SK-N-MC (cell line): Measurements from ENCODE around the gene KBTBD2.
"Not testable (repeated sequence)": the region's sequence is repeated elsewhere in the genome, so short reads cannot be mapped to it uniquely, and the experiment has no call there.

Source experiments
- DNase-seq: peaks from one replicate; pipeline ENCODE4 v3.0.0-alpha.2; 2011; ENCODE audit warnings: low read depth, low spot score
- H3K27ac ChIP-seq: fragments of 200-600 bp; sonication (generic); 2 replicates; pipeline ENCODE4 v1.5.1; 2016; ENCODE audit warnings: mixed run types
- H3K36me3 ChIP-seq: fragments of 200-600 bp; sonication (generic); 2 replicates; pipeline ENCODE4 v1.6.1; 2017; ENCODE audit warnings: antibody characterized with exemption, low read length, mixed read lengths; ENCODE audit not compliant: insufficient read depth
- H3K4me3 ChIP-seq: fragments of 200-600 bp; sonication (generic); 2 replicates; pipeline ENCODE4 v1.5.1; 2016
- H3K9ac ChIP-seq: fragments of 200-600 bp; sonication (generic); 2 replicates; pipeline ENCODE4 v1.8.0; 2017; ENCODE audit warnings: mixed run types, mixed read lengths; ENCODE audit not compliant: insufficient read length
- H3K9me3 ChIP-seq: fragments of 200-600 bp; sonication (generic); 2 replicates; pipeline ENCODE4 v1.6.1; 2017; ENCODE audit warnings: low read depth, mild to moderate bottlenecking, antibody characterized with exemption, low read length, moderate library complexity, mixed read lengths
- EZH2 ChIP-seq: fragments of 200-600 bp; sonication (generic); IDR thresholded peaks from one replicate; pipeline ENCODE4 v1.6.1; 2017; ENCODE audit warnings: antibody characterized with exemption
- FOXP2 ChIP-seq: optimal IDR thresholded peaks from 2 replicates; pipeline ENCODE3; 2011; ENCODE audit warnings: mild to moderate bottlenecking, moderate library complexity; ENCODE audit not compliant: insufficient read depth; ENCODE audit errors: extremely low read length, control extremely low read depth
- POLR2AphosphoS5 ChIP-seq: IDR thresholded peaks from 2 replicates; pipeline ENCODE4 v1.6.1; 2012; ENCODE audit warnings: mild to moderate bottlenecking, low read depth, low read length, borderline replicate concordance

KBTBD2 gene

GRCh38 chr7:32888505-32888904 is 3.1 kb downstream of the KBTBD2 start:
- DNase-seq = no peak
- H3K9ac ChIP-seq = no peak overlapping the region
- H3K27ac ChIP-seq = no peak overlapping the region
- no peaks in the 10 kb centered on the region for H3K9me3 ChIP-seq
- H3K4me3 ChIP-seq = no peak overlapping the region
- TF ChIP-seq FOXP2 (no peak), POLR2AphosphoS5 (no peak), EZH2 (no peak)
- no peaks in the 10 kb centered on the region for H3K36me3 ChIP-seq

GRCh38 chr7:32887395-32887794 is 4.2 kb downstream of the KBTBD2 start:
- Histone ChIP-seq H3K9me3 (no peaks in the 10 kb centered on the region), H3K9ac (no peak overlapping the region), H3K27ac (peak overlapping the region; percentile 42; the same call in 1 of the 2 replicates), H3K4me3 (no peak overlapping the region), H3K36me3 (no peaks in the 10 kb centered on the region)
- DNase-seq = no peak
- TF ChIP-seq POLR2AphosphoS5 (no peak), EZH2 (no peak), FOXP2 (no peak)

- TF ChIP-seq POLR2AphosphoS5 (no peak), EZH2 (no peak), FOXP2 (no peak)
- Histone ChIP-seq H3K9me3 (no peaks in the 10 kb centered on the region), H3K27ac (peak overlapping the region; percentile 66), H3K36me3 (no peaks in the 10 kb centered on the region), H3K9ac (no peak overlapping the region), H3K4me3 (peak overlapping the region; percentile 26; the same call in 1 of the 2 replicates)
- no peak for DNase-seq
Observed at GRCh38 chr7:32881074-32881982, 10.2 kb downstream of the KBTBD2 start.

DNA sequence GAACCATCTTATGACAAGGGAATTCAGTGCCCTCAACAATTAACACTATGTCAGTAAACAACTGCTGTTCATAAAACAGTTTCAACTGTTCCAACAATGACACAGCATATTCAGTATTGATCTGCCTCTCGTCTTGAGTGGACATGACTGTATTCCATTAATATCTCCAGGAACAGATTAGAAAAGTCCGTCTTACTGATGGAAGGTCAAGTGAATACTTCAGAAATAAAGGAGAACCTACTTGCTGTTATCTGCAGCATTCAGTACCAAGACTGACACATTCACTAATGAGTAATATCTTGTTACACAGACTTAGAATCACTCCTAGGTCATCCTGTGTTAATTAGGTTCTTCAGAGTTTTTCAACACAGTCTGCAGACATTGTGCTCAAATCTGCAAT is 12.1 kb downstream of the KBTBD2 start:
- TF ChIP-seq EZH2 (no peak), POLR2AphosphoS5 (no peak), FOXP2 (no peak)
- H3K9ac ChIP-seq = no peak overlapping the region
- H3K36me3 ChIP-seq = peaks cover 10% of the 10 kb centered on the region; the same call in 1 of the 2 replicates
- H3K9me3 ChIP-seq = no peaks in the 10 kb centered on the region
- H3K27ac ChIP-seq = peak overlapping the region; percentile 29
- DNase-seq = no peak
- H3K4me3 ChIP-seq = no peak overlapping the region

GRCh38 chr7:32878023-32878422 is 13.5 kb downstream of the KBTBD2 start:
- H3K36me3 ChIP-seq = peaks cover 19% of the 10 kb centered on the region; the same call in 1 of the 2 replicates
- not testable (repeated sequence) for H3K4me3 ChIP-seq, H3K9me3 ChIP-seq, H3K27ac ChIP-seq, DNase-seq, H3K9ac ChIP-seq

GRCh38 chr7:32872421-32872820 is 19.1 kb downstream of the KBTBD2 start:
- H3K36me3 ChIP-seq = peaks cover 55% of the 10 kb centered on the region
- H3K4me3 ChIP-seq = no peak overlapping the region
- H3K9ac ChIP-seq = no peak overlapping the region
- TF ChIP-seq FOXP2 (no peak), POLR2AphosphoS5 (no peak), EZH2 (no peak)
- no peak for DNase-seq
- H3K9me3 ChIP-seq = no peaks in the 10 kb centered on the region
- no peak overlapping the region for H3K27ac ChIP-seq

GRCh38 chr7:32871624-32872371 is 19.8 kb downstream of the KBTBD2 start:
- Histone ChIP-seq H3K27ac (no peak overlapping the region), H3K4me3 (no peak overlapping the region), H3K9ac (no peak overlapping the region), H3K9me3 (no peaks in the 10 kb centered on the region), H3K36me3 (peaks cover 55% of the 10 kb centered on the region)
- DNase-seq = no peak
- TF ChIP-seq EZH2 (no peak), FOXP2 (no peak), POLR2AphosphoS5 (no peak)

DNA sequence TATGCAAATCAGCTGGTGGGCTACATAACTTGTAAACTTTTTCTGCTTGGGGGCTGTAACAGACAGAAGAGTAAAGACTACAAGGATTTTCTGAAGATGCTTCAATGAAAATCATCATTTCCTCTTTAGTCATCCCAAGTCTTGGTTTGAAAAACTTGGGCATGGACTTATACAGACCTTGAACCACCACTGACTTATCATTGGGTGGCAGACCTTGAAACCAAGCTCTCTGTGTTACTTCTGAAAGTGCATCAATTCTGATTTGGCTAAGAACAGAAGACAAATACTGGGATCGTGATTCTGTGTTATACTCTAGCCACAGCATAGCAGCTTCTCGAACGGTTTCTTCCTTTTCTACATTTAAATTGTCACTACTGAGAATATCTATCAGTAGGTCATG is 21.3 kb downstream of the KBTBD2 start:
- Histone ChIP-seq H3K27ac (no peak overlapping the region), H3K9me3 (no peaks in the 10 kb centered on the region), H3K9ac (no peak overlapping the region), H3K36me3 (peaks cover 53% of the 10 kb centered on the region), H3K4me3 (no peak overlapping the region)
- no peak for DNase-seq
- no peak for TF ChIP-seq EZH2
- TF ChIP-seq POLR2AphosphoS5 = no peak
- no peak for TF ChIP-seq FOXP2
